CD8-positive, alpha-beta memory T cell (primary cell): ENCODE results near the gene DNAAF1. TPM values are rescaled to one million over a fixed set of nuclear protein-coding genes. Genes with fewer than 3 reads are reported as not detected.
A peak's percentile ranks its signal among the peaks of the same experiment; 100 is the strongest.

ENCODE experiments used
- CTCF ChIA-PET: fragments of 350-600 bp; sonication (Branson Sonifier 250); formaldehyde crosslinking; loops from one replicate; lab custom pipeline; 2021; ENCODE audit warnings: antibody characterized with exemption; lab: Charles Lee
- POLR2A ChIA-PET: fragments of 350-600 bp; sonication (Branson Sonifier 250); formaldehyde crosslinking; loops from one replicate; lab custom pipeline; 2021; ENCODE audit warnings: antibody characterized with exemption; lab: Charles Lee
- DNase-seq, 5 donors: peaks; one replicate each; pipeline versions ENCODE4 v3.0.0 to v3.0.0-alpha.2; 2020 to 2022; ENCODE audit warnings: mixed read lengths in 1 of 5
- H3K27ac ChIP-seq: one replicate; pipeline ENCODE4 v1.7.0; 2013; ENCODE audit warnings: low read depth, mild to moderate bottlenecking, low read length, moderate library complexity
- H3K27me3 ChIP-seq: 2 replicates; pipeline ENCODE4 v1.7.0; 2013; ENCODE audit warnings: low read length, mild to moderate bottlenecking; ENCODE audit not compliant: insufficient read depth, poor library complexity, severe bottlenecking
- H3K36me3 ChIP-seq: 2 replicates; pipeline ENCODE4 v1.7.0; 2013; ENCODE audit warnings: mild to moderate bottlenecking, low read length, moderate library complexity; ENCODE audit not compliant: insufficient read depth
- H3K4me1 ChIP-seq: 2 replicates; pipeline ENCODE4 v1.7.0; 2013; ENCODE audit warnings: mild to moderate bottlenecking, low read length, moderate library complexity; ENCODE audit not compliant: insufficient read depth
- H3K4me3 ChIP-seq: 2 replicates; pipeline ENCODE4 v1.7.0; 2013; ENCODE audit warnings: mild to moderate bottlenecking, low read length
- H3K9me3 ChIP-seq: 2 replicates; pipeline ENCODE4 v1.7.0; 2013; ENCODE audit warnings: mild to moderate bottlenecking, low read length
- H3K27ac Mint-ChIP-seq, 8 donors: one replicate each; pipeline ENCODE4 v1.8.0; 2020 to 2021; ENCODE audit warnings: mixed read lengths in 8 of 8, mild to moderate bottlenecking in 6 of 8, inconsistent platforms in 3 of 8, moderate library complexity in 3 of 8
- H3K27me3 Mint-ChIP-seq, 2 donors: one replicate each; pipeline ENCODE4 v1.8.0; 2020 to 2021; ENCODE audit warnings: mixed read lengths in 2 of 2, mild to moderate bottlenecking in 1 of 2, moderate library complexity in 1 of 2
- H3K36me3 Mint-ChIP-seq, 3 donors: one replicate each; pipeline ENCODE4 v1.8.0; 2020 to 2021; ENCODE audit warnings: mixed read lengths in 3 of 3, inconsistent platforms in 1 of 3, mild to moderate bottlenecking in 1 of 3
- H3K4me1 Mint-ChIP-seq, 3 donors: one replicate each; pipeline ENCODE4 v1.8.0; 2020 to 2021; ENCODE audit warnings: mixed read lengths in 3 of 3, inconsistent platforms in 1 of 3, mild to moderate bottlenecking in 1 of 3
- H3K4me3 Mint-ChIP-seq, 7 donors: one replicate each; pipeline ENCODE4 v1.8.0; 2020 to 2021; ENCODE audit warnings: mixed read lengths in 7 of 7, mild to moderate bottlenecking in 6 of 7, moderate library complexity in 4 of 7, inconsistent platforms in 2 of 7
- H3K9me3 Mint-ChIP-seq, 5 donors: one replicate each; pipeline ENCODE4 v1.8.0; 2020 to 2022; ENCODE audit warnings: mixed read lengths in 5 of 5, mild to moderate bottlenecking in 3 of 5, moderate library complexity in 2 of 5, inconsistent platforms in 1 of 5
- polyA plus RNA-seq: library from polyadenylated mRNA; unstranded; fragments of 300-500 nt; fragmentation: Illumina TruSeq; gene quantifications from one replicate; pipeline ENCODE4 v1.2.3, GENCODE V29; 2021
- total RNA-seq, 2 experiments: library from RNA; stranded (reverse); gene quantifications; one replicate each; pipeline ENCODE4 v1.2.3, GENCODE V29; 2021

Gene DNAAF1
- total and polyA plus RNA-seq, 3 experiments from 2014 or later = 0.31 to 1.5 TPM; not detected in 1

DNA sequence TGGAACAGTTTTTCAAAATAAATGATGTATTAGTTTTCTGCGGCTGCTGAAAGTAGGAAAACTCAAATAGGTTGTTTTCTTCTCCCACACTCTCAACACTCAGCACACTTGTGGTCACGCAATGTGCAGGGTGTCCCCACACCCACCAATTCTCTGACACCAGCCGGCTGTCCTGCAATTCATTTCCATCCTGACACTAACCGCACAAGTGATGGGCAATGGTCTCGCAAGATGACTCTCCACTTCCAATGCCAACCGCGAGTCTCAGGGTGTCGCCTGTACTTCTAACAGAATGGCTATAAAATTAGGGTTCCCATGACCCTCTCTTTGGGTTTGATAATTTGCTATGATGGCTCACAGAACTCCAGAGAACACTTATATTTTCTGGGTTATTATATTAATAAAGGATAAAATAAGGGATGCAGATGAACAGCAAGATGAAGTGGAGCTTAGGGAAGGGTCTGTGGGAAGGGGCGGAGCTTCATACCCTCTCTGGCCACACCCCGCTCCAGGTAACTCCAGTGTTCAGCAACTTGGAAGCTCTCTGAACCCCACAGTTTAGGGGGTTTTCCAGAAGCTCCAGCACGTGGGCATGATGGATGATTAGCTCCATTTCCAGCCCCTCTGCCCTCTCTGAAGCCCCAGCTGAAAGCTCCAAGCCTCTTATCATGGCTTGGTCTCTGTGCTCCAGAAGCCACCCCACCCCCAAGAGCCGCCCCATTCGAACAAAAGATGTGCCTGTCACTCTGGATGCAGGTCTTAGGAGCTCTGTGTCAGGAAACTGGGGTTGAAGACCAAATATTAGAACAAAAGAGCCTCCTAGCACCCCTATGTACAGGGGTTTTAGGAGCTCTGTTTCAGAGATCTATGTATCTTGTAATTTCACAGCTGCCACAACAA, 21.9 kb downstream of the DNAAF1 start:
- Mint-ChIP-seq H3K27ac (no peak overlapping the region), H3K4me1 (no peaks in the 10 kb centered on the region), H3K36me3 (no peaks in the 10 kb centered on the region), H3K4me3 (no peak overlapping the region), H3K27me3 (peaks cover 17 to 42% of the 10 kb centered on the region in 2 donors), H3K9me3 (no peaks in the 10 kb centered on the region)
- Histone ChIP-seq H3K27me3 (no peaks in the 10 kb centered on the region), H3K27ac (no peak overlapping the region), H3K36me3 (no peaks in the 10 kb centered on the region), H3K4me1 (no peaks in the 10 kb centered on the region), H3K9me3 (no peaks in the 10 kb centered on the region), H3K4me3 (no peak overlapping the region)
- no peak for DNase-seq
- ChIA-PET CTCF (interaction anchor here (0.7 to 1.7 kb wide), 2 partner anchors 20 to 50 kb away, joined by 3 to 6 read pairs; partner anchors contain the start of genes MBTPS1 and TAF1C), POLR2A (no interaction called here)

- Histone ChIP-seq H3K4me3 (no peak overlapping the region), H3K27me3 (no peaks in the 10 kb centered on the region), H3K9me3 (no peaks in the 10 kb centered on the region), H3K4me1 (no peaks in the 10 kb centered on the region), H3K36me3 (no peaks in the 10 kb centered on the region), H3K27ac (no peak overlapping the region)
- CTCF ChIA-PET = interaction anchor here (3.3 kb wide), 1 partner anchor 17 kb away, joined by 12 read pairs; the partner anchor contains the start of gene TAF1C
- POLR2A ChIA-PET = no interaction called here
- Mint-ChIP-seq H3K27me3 (peaks cover 17 to 38% of the 10 kb centered on the region in 2 donors), H3K4me3 (no peak overlapping the region), H3K27ac (no peak overlapping the region), H3K36me3 (no peaks in the 10 kb centered on the region), H3K4me1 (no peaks in the 10 kb centered on the region), H3K9me3 (no peaks in the 10 kb centered on the region)
- no peak for DNase-seq
Measured at GRCh38 chr16:84169765-84170310, 24.7 kb downstream of the DNAAF1 start.

GRCh38 chr16:84174396-84174795, 29.3 kb downstream of the DNAAF1 start:
- Mint-ChIP-seq H3K36me3 (peaks cover 0 to 17% (median 0%) of the 10 kb centered on the region in 3 donors), H3K27ac (no peak overlapping the region), H3K9me3 (no peaks in the 10 kb centered on the region), H3K27me3 (peaks cover 10 to 16% of the 10 kb centered on the region in 2 donors), H3K4me3 (no peak overlapping the region), H3K4me1 (peaks cover 0 to 6% (median 5%) of the 10 kb centered on the region in 3 donors)
- POLR2A ChIA-PET = no interaction called here
- Histone ChIP-seq H3K4me1 (no peaks in the 10 kb centered on the region), H3K9me3 (no peaks in the 10 kb centered on the region), H3K27me3 (no peaks in the 10 kb centered on the region), H3K27ac (no peak overlapping the region), H3K4me3 (no peak overlapping the region), H3K36me3 (no peaks in the 10 kb centered on the region)
- DNase-seq = no peak
- CTCF ChIA-PET = interaction anchor here (0.8 to 2.3 kb wide), 5 partner anchors 9 to 218 kb away, joined by 3 to 10 read pairs (median 6); partner anchors contain the start of gene TAF1C

DNA sequence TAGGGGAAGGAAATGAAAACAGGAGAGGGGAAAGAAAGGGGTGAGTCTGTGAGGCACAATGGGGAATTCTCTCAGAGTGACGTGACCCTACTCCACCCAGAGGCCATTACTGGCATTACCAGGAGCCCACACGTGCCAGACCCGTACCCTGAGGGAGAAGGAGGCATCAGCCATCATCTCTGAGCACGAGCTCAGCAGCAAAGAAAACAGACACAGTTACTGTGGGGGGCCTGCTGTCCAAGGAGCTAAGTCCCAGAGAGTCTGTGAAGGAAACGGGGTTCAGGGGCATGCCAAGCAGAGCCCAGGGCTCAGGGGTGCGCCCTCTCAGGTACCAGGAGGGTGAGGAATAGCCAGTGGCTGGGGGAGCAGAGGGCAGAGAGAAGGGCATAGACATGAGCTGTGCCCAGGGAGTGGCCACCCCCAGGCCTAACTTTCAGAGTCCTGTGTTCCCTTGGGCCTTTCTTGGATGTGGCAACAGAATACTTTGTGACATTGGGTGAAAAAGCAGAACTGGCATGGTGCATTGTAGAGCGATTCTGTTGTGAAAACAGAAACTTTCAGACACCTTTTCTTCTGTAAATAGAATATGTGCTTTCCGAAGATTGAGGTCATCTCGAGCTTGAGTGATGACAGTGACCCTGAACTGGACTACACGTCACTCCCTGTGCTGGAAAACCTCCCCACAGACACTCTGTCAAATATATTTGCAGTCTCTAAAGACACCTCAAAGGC, 30.4 kb downstream of the DNAAF1 start:
- H3K27ac Mint-ChIP-seq = peak overlapping the region in 2 of 8 donors; percentile 31 to 78
- peaks cover 0 to 25% (median 0%) of the 10 kb centered on the region in 3 donors for H3K36me3 Mint-ChIP-seq
- ChIA-PET POLR2A (no interaction called here), CTCF (interaction anchor here (0.8 to 1.9 kb wide), 7 partner anchors 8 to 219 kb away, joined by 3 to 10 read pairs (median 4); partner anchors contain the start of gene TAF1C)
- no peak overlapping the region for H3K27ac ChIP-seq
- no peaks in the 10 kb centered on the region for H3K9me3 ChIP-seq
- no peaks in the 10 kb centered on the region for H3K9me3 Mint-ChIP-seq
- no peaks in the 10 kb centered on the region for H3K4me1 ChIP-seq
- H3K27me3 ChIP-seq = no peaks in the 10 kb centered on the region
- peaks cover 0 to 6% (median 5%) of the 10 kb centered on the region in 3 donors for H3K4me1 Mint-ChIP-seq
- no peak overlapping the region for H3K4me3 Mint-ChIP-seq
- peaks cover 3 to 7% of the 10 kb centered on the region in 2 donors for H3K27me3 Mint-ChIP-seq
- peak in 4 of 5 donors; percentile 20 to 37 (median 28) for DNase-seq
- H3K4me3 ChIP-seq = no peak overlapping the region
- no peaks in the 10 kb centered on the region for H3K36me3 ChIP-seq

- H3K27me3 Mint-ChIP-seq = peaks cover 3 to 4% of the 10 kb centered on the region in 2 donors
- POLR2A ChIA-PET = no interaction called here
- CTCF ChIA-PET = interaction anchor here (0.9 to 1.9 kb wide), 5 partner anchors 10 to 116 kb away, joined by 3 to 10 read pairs (median 6); partner anchors contain the start of gene TAF1C
- no peak overlapping the region for H3K4me3 ChIP-seq
- H3K27ac Mint-ChIP-seq = no peak overlapping the region
- no peaks in the 10 kb centered on the region for H3K36me3 ChIP-seq
- no peaks in the 10 kb centered on the region for H3K27me3 ChIP-seq
- H3K9me3 ChIP-seq = no peaks in the 10 kb centered on the region
- peaks cover 0 to 33% (median 0%) of the 10 kb centered on the region in 3 donors for H3K36me3 Mint-ChIP-seq
- no peaks in the 10 kb centered on the region for H3K9me3 Mint-ChIP-seq
- no peak overlapping the region for H3K4me3 Mint-ChIP-seq
- no peak overlapping the region for H3K27ac ChIP-seq
- peaks cover 0 to 6% (median 5%) of the 10 kb centered on the region in 3 donors for H3K4me1 Mint-ChIP-seq
- no peak for DNase-seq
- no peaks in the 10 kb centered on the region for H3K4me1 ChIP-seq
Measured at GRCh38 chr16:84176192-84177053, 31.3 kb downstream of the DNAAF1 start.

DNA sequence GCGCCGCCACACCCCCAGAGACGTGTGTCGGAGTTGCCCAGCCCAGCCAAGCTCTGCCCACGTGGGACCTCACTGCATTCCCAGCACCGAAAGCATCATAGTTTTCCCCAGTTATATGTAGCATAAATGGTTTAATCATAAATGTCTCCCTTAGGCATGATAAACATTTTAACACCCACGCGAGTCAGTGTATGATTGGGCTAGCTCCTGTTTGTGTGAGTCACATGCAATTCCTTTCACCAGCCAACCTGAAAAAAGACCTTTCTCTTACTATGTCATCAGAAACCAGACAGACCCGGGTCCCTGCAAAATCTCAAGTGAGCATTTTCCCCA, 32.6 kb downstream of the DNAAF1 start:
- DNase-seq = no peak
- Mint-ChIP-seq H3K9me3 (no peaks in the 10 kb centered on the region), H3K4me3 (no peak overlapping the region), H3K4me1 (peaks cover 0 to 6% (median 5%) of the 10 kb centered on the region in 3 donors), H3K27me3 (peaks cover 0 to 2% of the 10 kb centered on the region in 2 donors), H3K36me3 (peaks cover 0 to 46% (median under 1%) of the 10 kb centered on the region in 3 donors), H3K27ac (peak overlapping the region in 1 of 8 donors; percentile 49)
- no peaks in the 10 kb centered on the region for H3K9me3 ChIP-seq
- ChIA-PET POLR2A (no interaction called here), CTCF (interaction anchor here (1.0 to 1.1 kb wide), 2 partner anchors 9 to 329 kb away, joined by 3 to 5 read pairs; partner anchors contain the start of gene TAF1C)
- H3K36me3 ChIP-seq = peaks cover 8% of the 10 kb centered on the region
- no peak overlapping the region for H3K4me3 ChIP-seq
- no peaks in the 10 kb centered on the region for H3K27me3 ChIP-seq
- H3K4me1 ChIP-seq = no peaks in the 10 kb centered on the region
- H3K27ac ChIP-seq = no peak overlapping the region

- H3K27ac Mint-ChIP-seq = peak overlapping the region in 1 of 8 donors; percentile 29
- no peaks in the 10 kb centered on the region for H3K27me3 Mint-ChIP-seq
- H3K27ac ChIP-seq = no peak overlapping the region
- DNase-seq = no peak
- H3K27me3 ChIP-seq = no peaks in the 10 kb centered on the region
- peaks cover 0 to 6% (median 5%) of the 10 kb centered on the region in 3 donors for H3K4me1 Mint-ChIP-seq
- ChIA-PET CTCF (interaction anchor here (1.0 to 1.1 kb wide), 2 partner anchors 9 to 328 kb away, joined by 3 to 5 read pairs; partner anchors contain the start of gene TAF1C), POLR2A (no interaction called here)
- H3K9me3 Mint-ChIP-seq = no peaks in the 10 kb centered on the region
- no peaks in the 10 kb centered on the region for H3K9me3 ChIP-seq
- H3K4me3 Mint-ChIP-seq = no peak overlapping the region
- no peak overlapping the region for H3K4me3 ChIP-seq
- H3K36me3 ChIP-seq = peaks cover 9% of the 10 kb centered on the region
- no peaks in the 10 kb centered on the region for H3K4me1 ChIP-seq
- H3K36me3 Mint-ChIP-seq = peaks cover 0 to 51% (median 3%) of the 10 kb centered on the region in 3 donors
Measured at GRCh38 chr16:84178146-84178765, 33.1 kb downstream of the DNAAF1 start.
